ENCODE results near the gene CCBE1.

DNA sequence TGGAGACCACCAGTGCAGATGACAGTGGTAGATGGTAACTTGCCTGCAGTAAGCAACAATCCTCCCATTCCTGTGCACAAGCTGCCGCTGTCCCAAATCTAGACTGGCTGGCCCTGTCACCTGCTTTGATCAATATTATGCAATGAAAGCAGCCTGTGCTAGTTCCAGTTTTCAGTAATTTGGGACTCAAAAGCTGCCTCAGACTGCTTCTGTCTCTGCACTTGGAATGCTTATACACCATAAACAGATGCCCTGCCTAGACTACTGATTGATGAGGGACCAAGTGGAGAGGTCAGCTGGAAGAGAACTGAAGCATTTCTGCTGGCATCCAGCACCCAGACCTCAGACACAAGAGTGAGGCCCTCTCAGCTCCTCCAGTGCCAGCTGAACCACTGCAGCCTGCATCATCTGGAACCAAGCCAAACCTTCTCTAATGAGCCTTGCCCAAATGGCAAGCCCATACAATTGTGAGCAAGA, 24.9 kb downstream of the CCBE1 start:
- TF ChIP-seq, protein P1, sequence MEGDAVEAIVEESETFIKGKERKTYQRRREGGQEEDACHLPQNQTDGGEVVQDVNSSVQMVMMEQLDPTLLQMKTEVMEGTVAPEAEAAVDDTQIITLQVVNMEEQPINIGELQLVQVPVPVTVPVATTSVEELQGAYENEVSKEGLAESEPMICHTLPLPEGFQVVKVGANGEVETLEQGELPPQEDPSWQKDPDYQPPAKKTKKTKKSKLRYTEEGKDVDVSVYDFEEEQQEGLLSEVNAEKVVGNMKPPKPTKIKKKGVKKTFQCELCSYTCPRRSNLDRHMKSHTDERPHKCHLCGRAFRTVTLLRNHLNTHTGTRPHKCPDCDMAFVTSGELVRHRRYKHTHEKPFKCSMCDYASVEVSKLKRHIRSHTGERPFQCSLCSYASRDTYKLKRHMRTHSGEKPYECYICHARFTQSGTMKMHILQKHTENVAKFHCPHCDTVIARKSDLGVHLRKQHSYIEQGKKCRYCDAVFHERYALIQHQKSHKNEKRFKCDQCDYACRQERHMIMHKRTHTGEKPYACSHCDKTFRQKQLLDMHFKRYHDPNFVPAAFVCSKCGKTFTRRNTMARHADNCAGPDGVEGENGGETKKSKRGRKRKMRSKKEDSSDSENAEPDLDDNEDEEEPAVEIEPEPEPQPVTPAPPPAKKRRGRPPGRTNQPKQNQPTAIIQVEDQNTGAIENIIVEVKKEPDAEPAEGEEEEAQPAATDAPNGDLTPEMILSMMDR (conservative IDR thresholded peaks at IDR 0.05; ENCODE audit: low read depth, low read length): no peak
- TF ChIP-seq POLR2A (IDR thresholded peaks at IDR 0.05; ENCODE audit: low read depth, low read length): no peak
- TF ChIP-seq, protein P2, sequence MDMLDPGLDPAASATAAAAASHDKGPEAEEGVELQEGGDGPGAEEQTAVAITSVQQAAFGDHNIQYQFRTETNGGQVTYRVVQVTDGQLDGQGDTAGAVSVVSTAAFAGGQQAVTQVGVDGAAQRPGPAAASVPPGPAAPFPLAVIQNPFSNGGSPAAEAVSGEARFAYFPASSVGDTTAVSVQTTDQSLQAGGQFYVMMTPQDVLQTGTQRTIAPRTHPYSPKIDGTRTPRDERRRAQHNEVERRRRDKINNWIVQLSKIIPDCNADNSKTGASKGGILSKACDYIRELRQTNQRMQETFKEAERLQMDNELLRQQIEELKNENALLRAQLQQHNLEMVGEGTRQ (IDR thresholded peaks at IDR 0.05; ENCODE audit: low read depth, low read length): no peak
- TF ChIP-seq CHD1 (IDR thresholded peaks at IDR 0.05; ENCODE audit: low read depth, low read length): no peak
- TF ChIP-seq RFX5 (IDR thresholded peaks at IDR 0.05; ENCODE audit: low read depth, low read length): no peak
- no peak for TF ChIP-seq MXI1 (IDR thresholded peaks at IDR 0.05; ENCODE audit: borderline replicate concordance, low read depth, low read length)
- TF ChIP-seq BHLHE40 (IDR thresholded peaks at IDR 0.05; ENCODE audit: low read depth, low read length): no peak
- no peak for TF ChIP-seq RCOR1 (IDR thresholded peaks at IDR 0.05; ENCODE audit: insufficient replicate concordance, low read length)
- TF ChIP-seq RAD21 (IDR thresholded peaks at IDR 0.05; ENCODE audit: low read length): no peak
- no peak for TF ChIP-seq FOS (IDR thresholded peaks at IDR 0.05; ENCODE audit: low read depth, low read length)
- no peak for TF ChIP-seq MAZ (IDR thresholded peaks at IDR 0.05; ENCODE audit: borderline replicate concordance, low read depth, low read length)
- TF ChIP-seq SMC3 (IDR thresholded peaks at IDR 0.05; ENCODE audit: low read depth, low read length): no peak

Measured in IMR-90 (cell line).